Transverse colon (tissue), 3 donors: ENCODE results near the gene CDK14.

ENCODE experiments used
- CTCF ChIP-seq, 5 experiments: fragments of 200-600 bp in 3 of 5; fragments of 450-650 bp in 2 of 5; sonication (generic) in 3 of 5; IDR thresholded peaks; 1 replicate in 2 of 5; 2 replicates in 3 of 5; pipeline ENCODE4 v1.5.1; 2016 to 2017; ENCODE audit warnings: antibody characterized with exemption in 5 of 5, inconsistent platforms in 3 of 5, mild to moderate bottlenecking in 2 of 5, moderate library complexity in 1 of 5
- POLR2A ChIP-seq: fragments of 450-650 bp; IDR thresholded peaks from one replicate; pipeline ENCODE4 v1.6.1; 2016; ENCODE audit warnings: antibody characterized with exemption, mild to moderate bottlenecking, moderate library complexity

- no peak for TF ChIP-seq CTCF (IDR thresholded peaks at IDR 0.05)
- TF ChIP-seq POLR2A = no peak
Observed at GRCh38 chr7:90864088-90864487, 268.0 kb downstream of the CDK14 start.
